AG10803 (cell line): ENCODE data around the gene KPNB1.
A peak's percentile ranks its signal among the peaks of the same experiment; 100 is the strongest.

Experiments
- DNase-seq: peaks from one replicate; pipeline ENCODE4 v3.0.0; 2010; ENCODE audit warnings: low read depth
- H3K4me3 ChIP-seq: 2 replicates; pipeline ENCODE4 v1.5.1; 2011; ENCODE audit warnings: mild to moderate bottlenecking, low read length, control low read depth
- TF ChIP-seq, protein P1 (sequence below): conservative IDR thresholded peaks from 2 replicates; pipeline ENCODE4 v1.5.1; 2011; ENCODE audit warnings: mild to moderate bottlenecking, low read length, control low read depth, inconsistent platforms

The KPNB1 gene

GRCh38 chr17:47724705-47725104, 75.0 kb downstream of the KPNB1 start:
- TF ChIP-seq, protein P1, sequence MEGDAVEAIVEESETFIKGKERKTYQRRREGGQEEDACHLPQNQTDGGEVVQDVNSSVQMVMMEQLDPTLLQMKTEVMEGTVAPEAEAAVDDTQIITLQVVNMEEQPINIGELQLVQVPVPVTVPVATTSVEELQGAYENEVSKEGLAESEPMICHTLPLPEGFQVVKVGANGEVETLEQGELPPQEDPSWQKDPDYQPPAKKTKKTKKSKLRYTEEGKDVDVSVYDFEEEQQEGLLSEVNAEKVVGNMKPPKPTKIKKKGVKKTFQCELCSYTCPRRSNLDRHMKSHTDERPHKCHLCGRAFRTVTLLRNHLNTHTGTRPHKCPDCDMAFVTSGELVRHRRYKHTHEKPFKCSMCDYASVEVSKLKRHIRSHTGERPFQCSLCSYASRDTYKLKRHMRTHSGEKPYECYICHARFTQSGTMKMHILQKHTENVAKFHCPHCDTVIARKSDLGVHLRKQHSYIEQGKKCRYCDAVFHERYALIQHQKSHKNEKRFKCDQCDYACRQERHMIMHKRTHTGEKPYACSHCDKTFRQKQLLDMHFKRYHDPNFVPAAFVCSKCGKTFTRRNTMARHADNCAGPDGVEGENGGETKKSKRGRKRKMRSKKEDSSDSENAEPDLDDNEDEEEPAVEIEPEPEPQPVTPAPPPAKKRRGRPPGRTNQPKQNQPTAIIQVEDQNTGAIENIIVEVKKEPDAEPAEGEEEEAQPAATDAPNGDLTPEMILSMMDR, result no peak
- H3K4me3 ChIP-seq, result no peak overlapping the region
- DNase-seq, result no peak

- TF ChIP-seq, protein P1, result peak; percentile 17; the same call in 1 of the 2 replicates
- H3K4me3 ChIP-seq, result no peak overlapping the region
- DNase-seq, result no peak
Measured at GRCh38 chr17:47725446-47726111, 75.9 kb downstream of the KPNB1 start.

DNA sequence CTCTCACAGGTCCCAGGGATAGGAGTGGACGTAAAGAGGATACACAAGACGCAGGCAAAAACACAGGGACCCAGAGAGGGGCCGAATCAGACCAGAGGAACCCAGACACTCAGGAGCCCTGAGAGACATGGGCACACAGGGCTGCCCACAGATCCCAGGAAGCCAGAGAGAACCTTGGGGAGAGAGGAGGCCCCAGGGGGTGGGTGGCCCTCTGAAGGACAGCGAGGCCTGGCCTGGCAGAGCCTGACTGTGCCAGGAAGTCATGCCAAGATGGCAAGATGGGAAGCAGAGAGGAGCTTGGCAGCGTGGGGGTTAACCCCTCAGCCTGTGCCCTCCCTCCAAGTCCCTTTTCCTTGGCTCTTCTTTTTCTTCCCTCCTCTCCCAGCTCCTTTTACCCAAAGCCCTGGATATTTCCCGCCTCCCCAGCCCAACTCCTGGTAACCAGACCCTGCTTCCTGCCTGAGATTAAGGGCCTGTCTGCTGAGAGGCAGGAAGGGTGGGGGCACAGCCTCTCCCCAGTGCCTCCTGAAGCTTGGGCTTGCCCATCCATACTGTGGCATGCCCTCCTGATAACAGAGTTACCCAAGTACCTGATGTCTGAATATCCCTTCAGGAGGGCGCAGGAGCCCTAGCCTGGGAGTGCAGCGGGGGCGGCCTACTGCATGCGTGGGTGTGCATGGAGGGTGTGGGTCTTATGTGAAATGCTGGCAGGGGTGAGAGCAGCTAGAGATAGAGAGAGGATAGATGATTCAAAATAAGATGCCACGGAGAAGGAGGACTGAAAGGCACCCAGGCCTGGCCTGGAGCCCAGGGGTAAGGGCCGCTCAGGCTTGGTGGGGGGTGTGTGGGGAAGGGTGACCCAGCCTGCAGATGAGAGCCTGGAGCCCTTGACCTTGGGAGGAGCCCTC, 77.3 kb downstream of the KPNB1 start:
- TF ChIP-seq, protein P1, result no peak
- no peak for DNase-seq
- no peak overlapping the region for H3K4me3 ChIP-seq

- TF ChIP-seq, protein P1, result no peak
- H3K4me3 ChIP-seq, result no peak overlapping the region
- no peak for DNase-seq
Measured at GRCh38 chr17:47727704-47728036, 78.0 kb downstream of the KPNB1 start.

- TF ChIP-seq, protein P1, result no peak
- H3K4me3 ChIP-seq, result no peak overlapping the region
- DNase-seq, result no peak
Measured at GRCh38 chr17:47728214-47728877, 78.6 kb downstream of the KPNB1 start.

- no peak for DNase-seq
- H3K4me3 ChIP-seq, result no peak overlapping the region
- TF ChIP-seq, protein P1, result no peak
Measured at GRCh38 chr17:47729476-47729875, 79.8 kb downstream of the KPNB1 start.
